UCSD-AML1 (cell line): ENCODE measurements around the gene TMEM187.

Experiments
- DNase-seq: peaks from one replicate; lab custom pipeline; 2025; ENCODE audit not compliant: unreplicated experiment; lab: John Stamatoyannopoulos, UW

TMEM187 gene

DNA sequence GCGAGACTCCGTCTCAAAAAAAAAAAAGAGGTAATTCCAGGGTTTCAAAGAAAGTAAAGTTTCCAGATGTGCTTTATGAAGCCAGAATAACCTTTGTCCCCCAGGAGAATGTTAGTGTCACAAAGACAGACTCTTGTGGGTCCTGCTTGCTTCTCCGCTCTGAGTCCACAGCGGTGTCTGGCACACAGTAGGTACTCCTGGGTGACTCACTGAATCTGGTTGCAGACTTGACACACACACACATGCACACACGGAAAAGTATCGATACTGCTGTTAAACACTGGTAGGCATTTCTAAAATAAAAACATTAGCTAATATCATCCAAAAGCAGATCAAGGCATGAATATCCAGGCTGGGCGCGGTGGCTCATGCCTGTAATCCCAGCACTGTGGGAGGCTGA is 22.9 kb downstream of the TMEM187 start:
- DNase-seq: no peak

DNA sequence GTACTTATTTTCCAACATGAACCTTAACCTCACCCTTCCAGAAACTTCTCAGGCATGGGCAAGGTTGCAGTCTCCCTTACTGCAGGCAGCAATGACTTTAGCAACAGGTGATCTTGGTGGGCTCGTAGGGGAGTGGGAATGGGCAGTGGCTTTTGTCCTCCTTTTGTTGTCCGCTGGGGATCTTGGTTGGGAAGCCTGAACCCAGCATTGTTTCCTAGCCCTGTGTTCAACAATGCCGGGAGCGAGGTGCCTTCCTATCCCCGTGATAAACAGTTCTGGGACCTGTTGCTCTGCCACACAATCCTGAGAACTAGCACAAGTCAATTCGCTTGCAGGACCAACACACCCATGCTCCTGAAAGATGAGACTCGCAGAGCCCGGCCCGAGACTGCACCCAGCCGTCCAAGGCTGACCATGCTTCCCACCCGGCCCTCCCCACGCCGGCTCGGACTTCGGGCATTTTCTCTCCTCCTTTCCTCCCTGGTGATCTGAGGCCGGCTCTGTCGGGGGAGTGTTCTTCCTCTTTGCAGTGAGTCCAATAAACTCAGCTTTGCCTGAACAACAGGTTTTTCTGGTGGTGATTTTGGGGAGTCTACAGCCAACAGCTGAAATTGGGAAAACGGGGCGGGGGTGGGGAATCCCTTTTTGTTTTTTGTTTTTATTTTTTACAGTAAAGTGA is 26.9 kb downstream of the TMEM187 start:
- DNase-seq: peak; percentile 24

DNA sequence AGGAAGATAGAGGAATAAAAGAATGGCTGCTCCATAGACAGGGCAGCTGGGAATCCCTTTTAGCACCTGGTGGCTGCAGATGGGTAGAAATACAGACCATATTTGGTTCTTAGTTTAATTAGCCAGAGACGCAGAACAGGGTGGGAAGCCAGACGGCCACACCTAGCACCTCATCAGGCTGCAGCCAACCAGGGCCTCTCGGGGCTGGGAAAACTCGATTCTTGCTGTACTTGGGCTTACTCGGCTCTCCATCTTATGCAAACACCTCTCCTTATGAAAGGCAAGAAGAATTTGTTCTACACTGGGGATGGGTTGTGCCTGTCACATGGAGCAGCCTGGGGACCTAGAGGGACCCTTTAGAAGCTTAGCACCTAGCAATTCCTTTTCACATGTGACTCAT is 27.5 kb downstream of the TMEM187 start:
- no peak for DNase-seq

DNA sequence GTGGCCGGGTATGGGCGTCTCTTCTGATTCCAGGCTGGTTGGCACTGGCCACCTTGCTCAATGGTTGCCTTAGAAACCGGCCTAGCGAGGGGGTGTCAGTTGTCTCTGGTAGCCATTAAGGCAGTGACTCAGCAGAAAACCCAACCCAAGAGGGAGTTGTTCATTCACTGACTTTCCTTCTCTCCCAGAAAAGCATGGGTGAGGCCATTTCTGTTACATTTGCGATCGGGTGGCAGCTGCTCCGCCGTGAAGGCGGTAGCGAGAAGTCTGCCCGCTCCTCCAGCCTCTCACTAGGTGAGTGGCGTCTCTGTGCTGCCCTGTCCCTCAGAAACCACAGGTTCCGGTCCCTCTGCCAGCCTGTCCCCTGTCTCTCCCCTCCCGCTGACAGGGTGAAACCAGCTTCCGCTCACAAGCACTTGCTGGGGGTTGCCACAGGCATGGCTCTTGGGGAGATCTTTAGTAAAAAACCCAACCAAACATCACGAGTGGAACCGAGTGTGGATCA is 29.7 kb downstream of the TMEM187 start:
- DNase-seq: peak; percentile 77

DNA sequence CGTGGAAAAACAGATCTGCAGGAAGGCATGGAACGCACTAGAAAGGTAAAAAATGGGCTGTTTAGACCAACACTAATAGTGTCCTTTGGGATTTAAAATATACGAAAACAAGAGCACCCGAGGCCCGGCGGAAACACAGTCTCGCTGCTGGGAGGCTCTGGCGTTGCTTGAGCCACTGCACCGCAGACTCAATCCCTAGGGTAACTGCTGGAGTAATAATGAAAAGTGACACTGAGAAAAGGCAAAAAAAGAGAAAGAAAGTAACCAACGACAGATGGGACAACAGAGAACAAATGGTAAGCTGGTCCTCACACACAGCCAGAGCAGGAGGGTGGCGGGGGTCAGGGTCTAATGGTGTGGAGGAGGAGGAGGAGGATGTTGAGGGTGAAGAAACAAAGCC is 31.8 kb downstream of the TMEM187 start:
- no peak for DNase-seq

DNA sequence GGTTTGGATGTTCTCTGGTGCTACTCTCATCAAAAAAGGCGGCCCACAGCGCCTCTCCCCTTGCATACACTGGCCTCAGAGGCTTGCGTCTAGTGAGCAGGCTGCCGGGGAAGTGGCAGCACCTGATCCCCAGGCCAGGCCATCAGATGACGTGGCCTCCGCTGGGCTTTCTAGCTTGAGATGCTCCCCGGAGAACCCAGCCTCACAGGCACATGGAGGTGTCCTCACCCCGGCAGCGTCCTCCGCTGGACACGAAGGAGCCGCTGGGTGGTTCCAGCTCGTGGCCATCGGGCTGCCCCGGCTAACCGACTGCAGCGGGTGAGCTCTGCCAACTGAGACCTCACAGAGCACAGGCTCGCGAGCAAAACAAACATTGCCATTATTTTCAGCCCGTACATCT is 34.4 kb downstream of the TMEM187 start:
- no peak for DNase-seq

DNA sequence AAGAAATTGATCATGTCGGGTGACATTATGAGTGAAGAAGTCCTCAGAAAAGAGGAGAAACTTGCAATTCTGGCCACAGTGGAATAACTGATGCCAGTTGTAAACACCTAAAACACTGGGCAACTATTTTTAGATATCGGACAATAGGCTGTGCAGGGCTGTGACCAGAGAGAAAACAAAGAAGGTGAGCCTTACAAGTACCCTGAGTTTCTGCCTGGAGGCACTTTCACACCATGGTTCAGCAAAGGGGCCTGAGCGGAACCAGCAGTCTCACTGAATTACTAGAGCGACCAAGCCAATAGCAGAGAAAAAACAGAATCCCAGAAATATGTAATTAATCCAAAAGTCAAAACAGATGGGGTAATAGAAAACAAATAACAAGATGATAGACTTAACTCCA is 36.0 kb downstream of the TMEM187 start:
- no peak for DNase-seq

DNA sequence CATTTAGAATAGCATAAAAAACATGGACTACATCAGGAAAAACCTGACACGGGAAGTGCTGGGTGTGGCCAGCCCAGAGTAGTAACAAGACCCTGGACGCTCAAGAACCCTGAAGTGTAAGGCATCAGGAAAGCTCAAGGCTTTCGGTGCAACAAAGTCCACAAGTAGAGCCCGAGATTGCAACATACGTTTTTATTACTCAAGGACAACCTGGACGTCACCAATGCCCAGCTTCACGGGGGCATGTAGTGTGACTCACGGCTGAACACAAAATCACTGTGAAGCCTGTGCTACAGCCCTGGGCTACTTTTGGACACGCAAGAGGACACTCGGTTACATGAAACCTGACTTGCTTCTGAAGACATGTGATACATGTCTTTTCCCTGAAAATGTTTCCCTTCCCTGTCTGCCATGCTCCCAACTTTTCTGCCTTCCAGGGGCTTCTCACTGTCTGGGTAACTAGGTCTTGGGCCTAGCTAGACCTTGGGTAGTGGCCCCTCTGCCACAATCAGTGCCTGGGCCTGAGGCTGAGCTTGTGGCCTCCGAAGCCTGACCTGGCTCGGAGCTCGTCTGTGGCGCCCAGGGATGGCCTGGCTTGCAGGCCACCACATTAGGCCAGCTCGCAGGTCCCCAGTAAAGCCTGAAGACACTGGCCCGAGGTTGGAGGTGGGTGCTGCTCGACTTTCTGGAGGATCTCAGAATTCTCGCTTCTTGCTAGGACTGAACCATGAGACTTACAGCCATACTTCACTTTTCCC is 38.0 kb downstream of the TMEM187 start:
- DNase-seq: no peak

DNA sequence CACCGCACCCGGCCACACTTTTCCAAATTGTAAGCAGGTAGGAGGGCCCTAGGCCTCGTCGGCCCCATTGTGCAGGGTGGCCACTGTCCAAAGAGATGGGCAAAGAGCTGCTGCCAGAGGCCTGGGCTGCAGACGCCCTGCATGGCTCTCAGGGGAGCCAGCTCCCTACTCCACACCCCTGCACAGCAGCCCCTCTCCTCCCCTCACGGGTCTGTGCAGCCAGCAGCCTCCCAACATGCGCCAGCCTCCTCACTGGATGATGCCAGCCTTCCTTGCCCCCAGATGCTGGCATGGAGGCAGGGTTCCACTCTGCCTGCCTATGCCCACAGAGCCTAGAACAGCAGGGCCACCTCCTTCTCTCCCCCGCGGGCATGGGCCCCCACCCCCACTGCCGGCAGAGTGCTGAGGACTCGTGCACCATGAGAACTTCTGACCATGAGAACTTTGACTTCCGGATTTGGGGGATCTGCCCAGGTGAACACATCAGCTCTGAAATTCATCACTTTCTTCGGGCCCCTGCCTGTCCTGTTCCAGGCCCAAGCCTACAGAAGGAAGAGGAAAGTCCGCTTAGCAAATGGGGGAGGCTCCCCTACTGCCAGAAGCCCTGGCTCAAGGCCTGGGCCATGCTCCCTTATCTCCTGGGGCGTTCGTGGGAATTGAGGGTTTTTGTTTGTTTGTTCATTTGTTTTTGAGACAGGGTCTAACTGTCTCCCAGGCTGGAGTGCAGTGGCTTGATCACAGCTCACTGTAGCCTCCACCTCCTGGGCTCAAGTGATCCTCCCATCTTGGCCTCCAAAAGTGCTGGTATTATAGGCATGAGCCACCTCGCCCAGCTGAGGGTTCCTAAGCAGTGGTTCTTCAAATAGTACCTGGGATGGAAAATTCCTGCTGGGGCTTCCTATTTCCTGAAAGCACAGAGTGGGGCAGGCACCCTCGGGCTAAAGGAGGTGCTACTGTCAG is 39.1 kb downstream of the TMEM187 start:
- DNase-seq: no peak

DNA sequence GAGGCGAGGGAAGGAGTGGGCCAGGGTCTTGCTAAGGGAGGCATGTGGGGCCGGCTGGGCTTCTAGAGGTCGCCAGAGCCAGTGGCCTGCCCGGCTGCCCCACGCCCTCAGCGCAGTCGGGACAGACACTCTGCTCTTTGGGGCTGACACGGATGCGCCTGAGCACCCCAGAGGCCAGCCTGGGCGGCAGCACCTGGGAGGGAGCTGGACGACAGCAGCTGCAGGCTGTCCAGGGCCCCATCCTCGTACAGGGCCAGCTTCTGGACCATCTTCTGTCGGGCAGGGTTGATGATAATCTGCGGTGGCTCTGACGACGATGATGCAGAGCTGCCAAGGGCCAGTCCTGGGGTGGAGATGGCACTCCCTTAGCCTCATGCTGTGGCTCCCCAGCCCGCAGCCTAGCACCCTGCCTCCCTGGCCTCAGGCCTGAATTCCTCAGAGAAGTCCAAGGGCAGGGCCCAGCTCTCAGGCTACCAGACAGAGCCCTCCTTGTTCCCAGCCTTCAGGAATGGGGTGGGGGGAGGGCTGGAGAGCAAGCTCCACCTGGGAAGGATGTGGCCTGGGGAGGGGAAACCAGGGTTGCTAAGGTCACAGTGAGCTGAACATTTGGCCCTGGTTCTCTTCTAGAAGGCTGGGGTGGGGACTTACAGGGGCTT is 39.9 kb downstream of the TMEM187 start:
- no peak for DNase-seq

DNA sequence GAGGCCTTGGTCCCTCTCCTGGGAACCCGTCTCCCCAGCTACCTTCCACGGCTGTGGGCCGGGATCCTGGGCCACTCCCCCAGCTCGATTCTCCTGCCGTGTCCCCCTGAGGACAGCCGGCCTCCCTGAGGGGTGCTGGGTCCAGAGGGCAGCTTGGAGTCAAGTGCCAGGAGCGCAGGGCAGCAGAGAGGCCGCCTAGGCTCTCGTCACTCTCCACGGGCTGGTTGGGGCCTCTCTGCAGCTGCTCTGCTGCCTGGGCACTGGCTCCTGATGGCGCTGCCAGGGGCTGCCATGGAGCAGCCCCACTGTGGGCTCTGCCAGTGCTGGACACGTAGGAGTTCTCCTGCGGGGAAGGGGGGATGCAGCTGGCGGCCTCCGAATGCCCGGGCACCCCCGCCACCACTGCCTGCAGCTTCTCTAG is 40.5 kb downstream of the TMEM187 start:
- no peak for DNase-seq

DNA sequence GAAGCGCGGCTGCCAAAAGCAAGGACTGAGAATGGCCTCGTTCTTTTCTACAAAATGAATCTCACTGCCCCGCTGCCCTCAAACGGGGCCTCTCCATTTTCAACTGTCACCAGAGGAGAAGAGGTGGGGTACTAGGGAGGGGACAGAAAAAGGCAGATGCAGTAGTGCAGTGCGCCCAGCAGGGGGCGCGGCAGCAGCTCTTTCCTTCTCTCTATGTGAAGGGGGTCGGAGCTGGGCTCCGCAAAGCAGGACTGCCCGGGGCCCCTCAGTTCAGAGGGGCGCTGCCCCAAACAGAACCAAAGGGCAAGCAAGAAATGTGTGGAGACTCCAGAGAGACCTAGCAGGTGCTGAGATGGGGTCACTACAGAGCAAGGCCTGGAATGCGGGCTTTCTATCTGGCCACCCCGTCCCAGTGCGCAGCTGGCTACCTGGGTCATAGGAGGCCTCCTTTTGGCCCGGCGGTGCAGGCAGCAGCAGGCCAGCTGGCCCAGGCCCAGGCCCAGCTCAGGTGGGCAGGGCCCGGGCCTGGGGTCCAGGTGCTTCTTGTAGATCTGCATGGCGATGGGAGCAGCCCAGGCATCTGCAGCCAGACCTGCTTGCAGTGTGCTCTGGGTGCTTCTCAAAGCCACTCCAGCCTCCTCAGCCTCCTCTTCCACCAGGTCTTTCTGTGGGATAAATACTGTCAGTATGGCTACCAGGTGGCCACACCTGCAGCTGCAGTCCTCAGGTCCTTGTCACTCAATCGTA is 41.2 kb downstream of the TMEM187 start:
- peak; percentile 39 for DNase-seq

DNA sequence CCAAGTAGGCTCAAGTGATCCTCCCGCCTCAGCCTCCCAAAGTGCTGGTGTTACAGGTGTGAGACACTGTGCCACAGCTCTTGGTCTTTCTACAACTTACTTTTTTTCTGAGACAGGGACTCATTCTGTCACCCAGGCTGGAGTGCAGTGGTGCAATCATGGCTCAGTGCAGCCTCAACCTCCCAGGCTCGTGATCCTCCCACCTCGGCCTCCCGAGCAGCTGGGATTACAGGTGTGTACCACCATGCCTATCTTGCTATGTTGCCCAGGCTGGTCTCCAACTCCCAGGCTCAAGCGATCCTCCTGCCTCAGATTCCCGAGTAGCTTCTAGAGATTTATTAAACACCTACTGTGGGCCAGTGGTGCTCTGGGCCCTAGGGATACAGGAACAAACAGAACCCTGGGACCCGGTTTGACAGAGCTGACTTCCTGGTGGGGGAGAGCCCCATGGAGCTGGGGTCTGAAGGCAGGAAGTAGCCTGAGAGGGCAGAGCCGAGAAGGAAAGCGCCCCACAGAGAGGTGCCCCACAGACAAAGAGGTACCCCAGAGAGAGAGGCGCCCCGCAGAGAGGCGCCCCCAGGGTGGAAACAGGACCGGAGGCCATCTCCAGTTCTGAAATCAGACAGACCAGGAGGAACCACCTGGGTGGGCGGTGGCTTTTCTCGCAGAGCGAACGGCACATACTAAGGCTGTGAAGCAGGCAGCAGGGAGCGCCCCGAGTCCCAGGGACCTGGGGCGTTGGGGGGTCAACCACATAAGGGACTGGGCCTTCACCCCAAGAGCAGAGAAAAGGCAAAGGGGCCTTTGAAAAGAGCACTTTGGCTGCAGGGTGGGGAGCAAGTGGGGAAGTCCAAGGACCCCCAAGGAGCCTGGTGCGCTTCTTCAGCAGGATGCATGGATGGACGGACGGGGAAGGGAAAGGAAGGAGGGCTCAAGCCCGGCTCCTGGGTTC is 42.2 kb downstream of the TMEM187 start:
- DNase-seq: no peak

DNA sequence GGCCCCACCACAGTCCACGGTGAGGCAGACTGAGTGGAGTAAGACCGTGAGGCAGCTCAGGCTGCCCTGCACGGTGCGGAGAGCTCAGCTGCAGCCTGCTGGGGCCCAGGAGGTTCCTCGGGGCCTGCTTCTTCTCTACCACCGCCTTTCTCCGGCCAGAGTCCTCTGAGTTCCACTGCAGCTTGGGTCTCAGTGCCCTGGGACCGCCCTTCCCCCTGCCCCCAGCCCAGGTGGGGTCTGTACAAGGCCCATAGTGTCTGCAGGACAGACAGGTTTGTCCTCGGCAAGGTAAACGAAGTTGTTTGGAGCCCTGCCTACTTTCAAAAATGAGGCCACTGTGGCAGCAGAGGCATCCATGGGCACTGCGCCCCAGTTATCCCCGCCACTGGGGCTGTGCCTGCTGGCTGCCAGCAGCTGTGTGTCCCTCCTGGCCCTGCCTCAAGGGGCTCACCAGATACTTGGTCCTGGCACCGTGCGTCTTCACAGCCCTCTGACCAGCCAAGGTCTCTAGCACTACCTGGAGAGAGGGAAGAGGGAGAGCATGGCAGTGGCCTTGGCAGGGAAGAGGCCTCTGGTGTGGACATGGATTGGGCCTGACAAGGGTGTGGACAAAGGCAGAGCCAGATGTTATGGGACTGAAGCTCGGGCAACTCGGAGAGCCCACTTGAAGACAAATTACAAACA is 43.2 kb downstream of the TMEM187 start:
- DNase-seq: no peak

DNA sequence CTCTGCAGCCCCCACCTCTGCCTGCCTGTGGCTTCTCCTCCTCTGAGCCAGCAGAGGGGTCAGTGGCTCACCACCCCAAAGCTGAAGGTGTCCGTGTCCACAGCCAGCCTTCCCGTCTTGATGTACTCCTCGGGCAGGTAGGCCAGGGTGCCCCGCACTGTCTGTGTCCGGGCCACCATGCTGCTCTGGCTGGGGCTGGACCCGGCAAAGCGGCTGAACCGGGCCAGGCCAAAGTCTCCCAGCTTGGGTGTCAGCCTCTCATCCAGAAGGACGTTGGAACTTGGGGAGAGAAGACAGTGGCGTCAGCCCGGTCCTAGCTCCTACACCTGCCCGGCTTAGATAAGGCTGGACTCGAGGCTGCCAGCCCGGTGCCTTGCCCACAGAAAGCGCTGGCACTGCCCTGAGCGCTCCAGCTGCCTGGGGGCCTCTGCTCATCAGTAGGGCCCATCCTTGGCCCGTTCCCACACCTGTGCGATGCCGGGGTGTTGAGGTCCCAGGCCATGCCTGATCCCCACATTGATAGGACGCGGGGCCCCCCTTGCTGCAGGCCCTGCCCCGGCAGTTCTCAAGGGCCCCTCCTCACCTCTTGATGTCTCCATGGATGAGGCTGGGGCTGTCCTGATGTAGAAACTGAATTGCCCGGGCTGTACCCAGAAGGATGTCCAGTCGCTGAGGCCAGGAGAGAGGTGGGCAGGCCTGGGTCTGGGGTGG is 44.0 kb downstream of the TMEM187 start:
- DNase-seq: no peak

DNA sequence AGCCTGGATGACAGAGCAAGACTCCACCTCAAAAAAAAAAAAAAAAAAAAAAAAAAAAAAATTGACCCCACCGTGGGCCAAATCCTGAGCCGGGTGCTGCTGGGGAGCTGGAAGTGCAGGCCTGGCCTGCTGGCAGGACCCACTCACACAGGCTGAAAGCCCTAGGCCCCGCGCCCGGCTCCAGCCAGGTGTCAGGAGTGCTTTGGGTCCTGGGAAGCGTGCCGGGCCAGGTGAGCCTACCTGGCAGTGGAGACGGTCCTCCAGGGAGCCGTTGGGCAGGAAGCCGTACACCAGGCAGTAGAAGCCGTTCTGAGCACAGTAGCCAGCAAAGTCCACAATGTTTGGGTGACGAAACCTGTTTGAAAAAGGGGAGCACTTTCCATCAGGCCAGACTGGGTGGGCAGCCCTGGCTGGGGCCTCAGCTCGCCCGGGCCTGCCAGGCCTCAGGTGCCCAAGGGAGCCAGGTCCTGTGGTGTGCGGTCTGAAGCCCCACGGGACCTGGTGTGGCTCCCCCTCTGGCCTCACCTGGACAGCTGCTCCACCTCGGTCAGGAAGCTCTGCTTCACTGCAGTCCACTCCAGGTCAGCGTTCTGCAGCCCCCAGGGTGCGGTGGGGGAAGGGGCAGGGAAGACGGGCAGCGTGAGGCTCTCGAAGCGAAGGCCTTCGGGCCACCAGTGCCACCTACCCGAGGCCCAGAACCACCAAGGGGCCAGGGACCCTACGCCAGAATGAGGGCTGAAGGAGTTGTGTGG is 45.4 kb downstream of the TMEM187 start:
- no peak for DNase-seq

DNA sequence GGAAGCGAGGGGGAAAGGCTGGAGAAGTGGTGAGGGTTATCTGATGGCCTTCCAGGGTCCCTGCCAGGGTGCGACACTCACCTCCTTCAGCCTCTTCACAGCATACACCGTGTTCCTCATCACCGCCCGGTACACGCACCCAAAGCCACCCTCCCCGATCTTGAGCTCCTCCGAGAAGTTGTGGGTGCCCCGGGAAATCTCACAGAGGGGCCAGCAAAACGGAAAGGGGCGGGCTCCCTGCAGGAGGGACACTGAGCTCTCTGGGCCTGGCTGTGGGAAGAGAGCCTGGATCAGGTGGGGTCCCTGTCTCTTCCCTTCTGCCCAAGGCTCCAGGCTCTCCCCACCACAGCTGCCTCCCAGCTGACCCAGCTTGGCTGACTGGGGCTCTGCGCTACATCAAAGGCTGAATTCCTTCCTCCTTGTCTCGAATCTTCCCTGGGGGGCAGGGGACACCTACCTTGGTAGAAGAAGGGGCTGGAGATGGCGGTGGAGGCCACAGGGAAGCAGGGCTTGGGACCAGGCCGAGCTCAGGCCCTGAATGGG is 46.0 kb downstream of the TMEM187 start:
- DNase-seq: no peak
